NCI-H510A treated with DMSO at 0.1 percent for 48 hours (cell line): Measurements from ENCODE around the gene SCYL1.
"Not testable (repeated sequence)": the region's sequence is repeated elsewhere in the genome, so short reads cannot be mapped to it uniquely, and the experiment has no call there.

Experiments used
- DNase-seq: peaks from one replicate; lab custom pipeline; 2025; lab: John Stamatoyannopoulos, UW

Gene SCYL1

GRCh38 chr11:65505466-65506289 is 19.2 kb upstream of the SCYL1 start:
- DNase-seq = no peak

GRCh38 chr11:65506290-65506771 is 18.6 kb upstream of the SCYL1 start:
- DNase-seq = no peak

- no peak for DNase-seq
These were observed 17.9 kb upstream of the SCYL1 start for GRCh38 chr11:65506772-65507505.

GRCh38 chr11:65512311-65512710 is 12.6 kb upstream of the SCYL1 start:
- DNase-seq = not testable (repeated sequence)

GRCh38 chr11:65516135-65516968 is 8.5 kb upstream of the SCYL1 start:
- no peak for DNase-seq

GRCh38 chr11:65518941-65519549 is 5.8 kb upstream of the SCYL1 start:
- DNase-seq = not testable (repeated sequence)

- peak; percentile 20 for DNase-seq
These were observed 2.9 kb upstream of the SCYL1 start for GRCh38 chr11:65521777-65522521.

GRCh38 chr11:65522718-65523630 is 1.9 kb upstream of the SCYL1 start:
- DNase-seq = not testable (repeated sequence)

GRCh38 chr11:65523631-65523968 is 1.3 kb upstream of the SCYL1 start:
- DNase-seq = not testable (repeated sequence)

GRCh38 chr11:65524014-65524740 is 706 bp upstream of the SCYL1 start:
- DNase-seq = no peak

- no peak for DNase-seq
These were observed 930 bp downstream of the SCYL1 start for GRCh38 chr11:65525546-65526480.

GRCh38 chr11:65526744-65527143 is 1.9 kb downstream of the SCYL1 start:
- no peak for DNase-seq

- DNase-seq = no peak
These were observed 4.0 kb downstream of the SCYL1 start for GRCh38 chr11:65528819-65529350.

- no peak for DNase-seq
These were observed 4.7 kb downstream of the SCYL1 start for GRCh38 chr11:65529475-65530156.

- no peak for DNase-seq
These were observed 5.2 kb downstream of the SCYL1 start for GRCh38 chr11:65530157-65530496.

GRCh38 chr11:65532388-65533064 is 7.6 kb downstream of the SCYL1 start:
- no peak for DNase-seq

GRCh38 chr11:65535102-65535501 is 10.2 kb downstream of the SCYL1 start:
- DNase-seq = no peak
